ENCODE results near the gene SLC22A7.

DNA sequence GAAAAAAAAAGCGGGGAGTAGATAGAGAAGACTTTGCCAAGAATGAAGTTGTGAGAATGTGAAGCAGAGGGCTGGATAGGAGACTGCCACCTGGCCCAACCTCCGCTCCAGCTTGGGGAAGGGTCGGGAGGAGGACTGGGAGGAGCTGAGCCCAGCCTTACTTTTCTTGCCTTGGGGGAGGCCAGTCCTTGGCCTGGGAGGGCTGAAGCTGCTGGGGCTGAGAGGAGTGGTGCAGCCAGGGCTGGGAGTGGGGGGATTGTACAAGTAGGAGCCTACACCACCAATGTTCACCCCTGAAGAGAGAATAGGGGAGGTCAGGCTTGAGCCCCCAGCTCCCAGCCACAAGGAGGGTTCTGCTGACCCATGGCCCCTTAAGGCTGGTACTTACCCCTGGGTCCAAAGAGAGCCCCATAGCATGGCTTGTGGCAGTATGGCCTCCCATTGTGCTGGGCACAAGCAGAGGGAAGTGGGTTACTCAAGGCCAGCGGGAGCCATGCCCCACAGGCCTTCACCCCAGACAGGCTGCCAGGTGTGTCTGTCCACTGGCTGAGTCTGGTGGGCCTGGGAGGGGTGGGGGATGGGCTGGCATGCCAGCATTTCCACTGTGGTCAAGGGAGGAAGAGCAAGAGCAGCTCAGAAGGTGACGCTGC lies 9.5 kb downstream of the SLC22A7 start:
- TF ChIP-seq, protein P1, sequence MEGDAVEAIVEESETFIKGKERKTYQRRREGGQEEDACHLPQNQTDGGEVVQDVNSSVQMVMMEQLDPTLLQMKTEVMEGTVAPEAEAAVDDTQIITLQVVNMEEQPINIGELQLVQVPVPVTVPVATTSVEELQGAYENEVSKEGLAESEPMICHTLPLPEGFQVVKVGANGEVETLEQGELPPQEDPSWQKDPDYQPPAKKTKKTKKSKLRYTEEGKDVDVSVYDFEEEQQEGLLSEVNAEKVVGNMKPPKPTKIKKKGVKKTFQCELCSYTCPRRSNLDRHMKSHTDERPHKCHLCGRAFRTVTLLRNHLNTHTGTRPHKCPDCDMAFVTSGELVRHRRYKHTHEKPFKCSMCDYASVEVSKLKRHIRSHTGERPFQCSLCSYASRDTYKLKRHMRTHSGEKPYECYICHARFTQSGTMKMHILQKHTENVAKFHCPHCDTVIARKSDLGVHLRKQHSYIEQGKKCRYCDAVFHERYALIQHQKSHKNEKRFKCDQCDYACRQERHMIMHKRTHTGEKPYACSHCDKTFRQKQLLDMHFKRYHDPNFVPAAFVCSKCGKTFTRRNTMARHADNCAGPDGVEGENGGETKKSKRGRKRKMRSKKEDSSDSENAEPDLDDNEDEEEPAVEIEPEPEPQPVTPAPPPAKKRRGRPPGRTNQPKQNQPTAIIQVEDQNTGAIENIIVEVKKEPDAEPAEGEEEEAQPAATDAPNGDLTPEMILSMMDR (IDR thresholded peaks at IDR 0.05; ENCODE audit: low read depth, low read length, poor library complexity, severe bottlenecking): no peak
- no peak for TF ChIP-seq EZH2phosphoT487 (IDR thresholded peaks at IDR 0.05; ENCODE audit: borderline replicate concordance, low read length)

Data from DOHH2 (cell line).